SJCRH30 (cell line): ENCODE measurements around the gene DNM1. TPM values are rescaled to one million over a fixed set of nuclear protein-coding genes. Genes with fewer than 3 reads are reported as not detected.
A peak's percentile ranks its signal among the peaks of the same experiment; 100 is the strongest.
"Not testable (repeated sequence)": the region's sequence is repeated elsewhere in the genome, so short reads cannot be mapped to it uniquely, and the experiment has no call there.

Experiments used
- DNase-seq, 2 experiments: peaks; one replicate each; pipeline ENCODE4 v3.0.0-alpha.2; 2015 to 2020
- H3K27ac ChIP-seq: fragments of 250-450 bp; sonication (Bioruptor Pico); 2 replicates; pipeline ENCODE4 v1.5.1; 2020; ENCODE audit warnings: mild to moderate bottlenecking, moderate library complexity
- H3K27me3 ChIP-seq: fragments of 250-450 bp; sonication (Bioruptor Pico); 2 replicates; pipeline ENCODE4 v1.5.1; 2020; ENCODE audit warnings: mild to moderate bottlenecking, moderate library complexity
- H3K36me3 ChIP-seq: fragments of 250-450 bp; sonication (Bioruptor Pico); 2 replicates; pipeline ENCODE4 v1.5.1; 2020; ENCODE audit warnings: mild to moderate bottlenecking, moderate library complexity
- H3K4me1 ChIP-seq: fragments of 250-450 bp; sonication (Bioruptor Pico); 2 replicates; pipeline ENCODE4 v1.5.1; 2020; ENCODE audit warnings: mild to moderate bottlenecking, moderate library complexity
- H3K4me3 ChIP-seq: fragments of 250-450 bp; sonication (Bioruptor Pico); 2 replicates; pipeline ENCODE4 v1.5.1; 2020; ENCODE audit warnings: mild to moderate bottlenecking, moderate library complexity
- H3K9me3 ChIP-seq: fragments of 250-450 bp; sonication (Bioruptor Pico); replicated peaks from 2 replicates; pipeline ENCODE4 v1.5.1; 2020; ENCODE audit warnings: mild to moderate bottlenecking, moderate library complexity
- total RNA-seq: library from RNA; depleted of rRNA; stranded (reverse); fragments of >200 nt; shearing (Covaris generic); gene quantifications from 2 replicates; pipeline ENCODE4 v1.2.3, GENCODE V29; 2014

DNM1 gene
- total RNA-seq, 1 experiment from 2014 or later = 3.8 TPM

DNA sequence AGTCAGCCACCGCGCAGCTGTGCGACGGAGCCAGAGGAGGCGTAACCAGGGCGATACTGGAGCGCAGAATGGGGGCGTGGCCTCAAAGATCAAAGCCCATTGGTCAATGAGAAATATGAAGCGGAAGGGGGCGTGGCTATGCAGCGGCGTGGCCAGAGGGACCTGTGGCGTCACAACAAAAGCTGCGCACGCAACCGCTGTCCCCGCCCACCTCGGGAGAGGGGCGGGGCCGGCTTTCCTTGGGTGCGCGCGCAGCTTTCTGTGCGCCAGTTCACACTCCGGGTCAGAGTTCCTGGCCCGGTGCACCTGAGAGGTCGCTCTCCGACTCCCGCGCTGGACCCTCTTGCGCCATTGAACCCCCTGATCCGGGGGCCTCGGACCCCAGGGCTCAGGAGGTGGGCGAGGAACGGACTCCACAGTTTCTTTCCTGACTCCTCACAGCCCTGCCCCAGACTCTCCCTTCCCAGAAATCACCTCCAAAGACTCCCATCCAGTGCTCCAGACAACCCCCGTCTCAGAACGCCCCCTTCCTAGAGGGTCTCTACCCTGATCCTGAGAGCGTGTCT, 72.9 kb downstream of the DNM1 start, which contains the start of gene SWI5:
Gene SWI5, plus strand, starts transcription at position 269 of the 566 bp plus-strand sequence.
- H3K4me1 ChIP-seq = no peaks in the 10 kb centered on the region
- peak within 1 kb of the TSS; percentile 74 for H3K4me3 ChIP-seq
- peak; percentile 100 for DNase-seq
- H3K27ac ChIP-seq = peak within 1 kb of the TSS; percentile 77
- peaks cover 6% of the 10 kb centered on the region for H3K36me3 ChIP-seq
- no peaks in the 10 kb centered on the region for H3K9me3 ChIP-seq
- no peaks in the 10 kb centered on the region for H3K27me3 ChIP-seq

DNA sequence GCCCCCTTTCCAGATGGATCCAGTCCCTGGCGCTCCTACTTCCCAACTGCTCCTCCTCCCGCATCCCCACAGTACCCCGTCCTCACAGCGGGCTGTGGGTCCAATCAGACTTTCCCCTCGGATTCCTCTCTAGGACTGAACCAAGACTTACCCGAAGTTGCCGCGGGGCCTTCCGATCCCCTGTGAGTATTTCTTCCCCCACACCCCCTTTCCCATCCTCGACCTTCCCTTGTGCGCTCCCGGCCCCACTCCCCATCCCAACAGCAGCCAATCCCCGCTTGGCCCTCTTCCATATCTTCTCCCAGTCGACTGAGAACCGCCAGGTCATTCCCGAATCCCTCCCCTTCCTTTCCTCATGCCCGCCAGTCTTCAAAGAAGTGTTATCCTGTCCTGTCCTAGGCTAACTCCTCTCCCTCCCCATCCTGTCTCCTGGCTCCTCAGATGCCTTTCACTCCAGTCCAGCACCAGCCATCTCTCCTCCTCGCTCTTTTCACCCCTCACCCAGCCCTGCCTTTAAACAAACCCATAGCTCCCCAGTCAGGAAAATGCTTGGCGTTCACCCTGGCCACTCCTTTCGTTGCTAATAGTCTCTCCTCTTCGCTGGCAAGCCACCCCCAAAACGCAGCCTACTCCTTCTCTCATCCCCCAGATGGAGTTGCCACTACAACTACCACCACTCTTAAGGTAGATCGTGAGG, 73.5 kb downstream of the DNM1 start:
- Histone ChIP-seq H3K4me3 (peak overlapping the region; percentile 74), H3K27me3 (no peaks in the 10 kb centered on the region), H3K9me3 (no peaks in the 10 kb centered on the region), H3K4me1 (no peaks in the 10 kb centered on the region), H3K36me3 (peaks cover 4% of the 10 kb centered on the region), H3K27ac (no peak overlapping the region; the same call in 1 of the 2 replicates)
- peak; percentile 51 to 56 for DNase-seq

DNA sequence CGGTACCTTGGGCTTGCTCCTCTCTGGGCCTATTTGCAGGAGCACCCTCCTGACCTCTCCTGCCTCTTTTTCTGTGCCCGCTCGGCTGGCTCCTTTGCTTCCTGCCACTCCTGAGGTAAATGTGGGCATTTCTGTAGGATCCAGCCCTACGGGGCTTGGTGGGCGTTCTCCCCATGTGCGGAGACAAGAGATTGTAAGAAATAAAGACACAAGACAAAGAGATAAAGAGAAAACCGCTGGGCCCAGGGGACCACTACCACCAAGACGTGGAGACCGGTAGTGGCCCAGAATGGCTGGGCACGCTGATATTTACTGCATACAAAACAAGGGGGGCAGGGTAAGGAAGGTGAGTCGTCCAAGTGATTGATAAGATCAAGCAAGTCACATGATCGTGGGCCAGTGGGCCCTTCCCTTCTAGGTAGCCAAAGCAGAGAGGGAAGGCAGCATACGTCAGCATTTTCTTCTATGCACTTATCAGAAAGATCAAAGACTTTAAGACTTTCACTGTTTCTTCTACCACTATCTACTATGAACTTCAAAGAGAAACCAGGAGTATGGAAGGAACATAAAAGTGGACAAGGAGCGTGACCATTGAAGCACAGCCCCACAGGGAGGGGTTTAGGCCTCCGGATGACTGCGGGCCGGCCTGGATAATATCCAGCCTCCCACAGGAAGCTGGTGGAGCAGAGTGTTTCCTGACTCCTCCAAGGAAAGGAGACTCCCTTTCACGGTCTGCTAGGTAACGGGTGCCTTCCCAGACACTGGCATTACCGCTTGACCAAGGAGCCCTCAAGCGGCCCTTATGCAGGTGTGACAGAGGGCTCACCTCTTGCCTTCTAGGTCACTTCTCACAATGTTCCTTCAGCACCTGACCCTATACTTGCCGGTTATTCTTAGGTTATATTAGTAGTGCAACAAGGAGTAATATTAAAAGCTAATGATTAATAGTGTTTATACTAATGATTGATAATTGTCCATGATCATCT, 76.2 kb downstream of the DNM1 start:
- not testable (repeated sequence) for H3K36me3 ChIP-seq, H3K9me3 ChIP-seq, H3K27me3 ChIP-seq, H3K4me1 ChIP-seq, DNase-seq, H3K27ac ChIP-seq, H3K4me3 ChIP-seq

DNA sequence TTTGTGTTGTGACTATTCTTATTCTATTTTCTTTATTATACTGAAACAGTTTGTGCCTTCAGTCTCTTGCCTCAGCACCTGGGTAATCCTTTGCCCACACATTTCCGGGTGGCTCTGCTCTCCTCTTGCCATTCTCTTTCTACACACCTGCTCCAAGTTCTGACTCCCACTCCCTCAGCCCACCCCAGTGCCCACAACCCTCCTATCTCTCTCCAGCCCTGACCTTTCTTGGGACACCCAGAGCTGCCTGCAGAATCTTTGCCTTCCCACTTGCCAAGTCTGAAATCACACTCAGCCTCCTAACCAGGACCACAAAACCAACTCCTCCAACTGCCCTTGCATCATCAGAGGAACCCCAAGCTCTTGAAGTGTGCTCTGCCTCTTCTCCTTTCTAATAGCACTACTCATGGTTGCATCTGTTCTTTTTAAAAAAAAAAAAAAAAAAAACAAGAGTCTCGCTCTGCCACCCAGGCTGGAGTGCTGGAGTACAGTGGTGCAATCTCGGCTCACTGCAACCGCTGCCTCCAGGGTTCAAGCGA, 77.0 kb downstream of the DNM1 start:
- no peak overlapping the region for H3K27ac ChIP-seq
- DNase-seq = no peak
- no peaks in the 10 kb centered on the region for H3K36me3 ChIP-seq
- H3K4me1 ChIP-seq = no peaks in the 10 kb centered on the region
- H3K9me3 ChIP-seq = no peaks in the 10 kb centered on the region
- no peak overlapping the region for H3K4me3 ChIP-seq
- no peaks in the 10 kb centered on the region for H3K27me3 ChIP-seq

DNA sequence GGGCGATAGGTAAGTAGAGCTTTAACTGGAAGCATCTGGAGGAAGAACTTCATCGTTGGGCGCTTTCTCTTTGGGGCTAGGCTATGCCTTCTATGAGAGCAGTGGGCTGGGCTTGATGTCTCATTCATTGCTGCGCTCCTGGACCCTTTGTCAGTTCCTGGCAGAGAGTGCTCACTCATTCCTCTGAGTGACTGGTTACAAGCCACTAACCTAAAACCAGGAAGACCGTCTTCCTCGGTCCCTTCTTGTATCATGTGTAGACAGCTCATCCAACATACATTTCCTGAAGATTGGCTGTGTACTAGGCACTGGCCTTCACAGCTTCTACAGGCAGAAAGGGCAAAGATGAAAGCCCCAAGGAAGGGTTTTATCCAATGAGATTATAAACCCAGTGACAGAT, 79.3 kb downstream of the DNM1 start:
- no peaks in the 10 kb centered on the region for H3K27me3 ChIP-seq
- H3K4me1 ChIP-seq = no peaks in the 10 kb centered on the region; the same call in 1 of the 2 replicates
- DNase-seq = no peak
- no peak overlapping the region for H3K4me3 ChIP-seq
- H3K27ac ChIP-seq = no peak overlapping the region
- H3K9me3 ChIP-seq = no peaks in the 10 kb centered on the region
- 0 out of 2 replicates have a peak, but pooled peaks cover 3% of the 10 kb centered on the region for H3K36me3 ChIP-seq

DNA sequence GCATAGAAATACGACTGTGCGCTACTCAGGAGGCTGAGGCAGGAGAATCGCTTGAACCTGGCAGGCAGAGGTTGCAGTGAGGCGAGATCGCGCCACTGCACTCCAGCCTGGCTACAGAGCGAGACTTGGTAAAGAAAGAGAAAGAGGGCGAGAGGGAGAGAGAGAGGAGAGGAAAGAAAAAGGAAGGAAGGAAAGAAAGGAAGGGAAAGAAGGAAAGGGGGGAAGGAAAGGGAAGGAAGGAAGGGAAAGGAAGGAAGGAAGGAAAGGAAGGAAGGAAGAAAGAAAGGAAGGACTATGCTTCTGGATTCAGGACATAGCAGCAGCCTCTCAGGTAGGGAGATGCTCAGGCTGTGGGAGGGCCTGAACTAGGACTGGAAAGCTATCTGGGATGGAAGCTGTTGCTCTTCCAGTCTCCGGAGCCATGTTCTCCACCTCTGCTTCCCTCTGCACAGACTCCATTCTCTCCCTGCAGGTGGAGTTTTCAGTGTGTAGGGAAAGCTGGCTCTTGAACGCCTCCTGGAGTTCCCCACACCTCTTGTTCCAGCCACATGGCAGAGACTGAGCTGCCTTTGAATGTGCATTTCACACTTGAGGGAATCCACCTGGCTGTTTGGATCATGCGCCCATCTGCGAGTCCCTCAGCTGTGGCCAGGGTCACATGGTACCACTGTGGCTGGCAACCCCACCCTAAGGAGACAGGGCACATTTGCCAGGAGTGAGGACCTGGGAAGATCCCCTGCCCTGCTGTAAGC, 82.0 kb downstream of the DNM1 start:
- DNase-seq = no peak

DNA sequence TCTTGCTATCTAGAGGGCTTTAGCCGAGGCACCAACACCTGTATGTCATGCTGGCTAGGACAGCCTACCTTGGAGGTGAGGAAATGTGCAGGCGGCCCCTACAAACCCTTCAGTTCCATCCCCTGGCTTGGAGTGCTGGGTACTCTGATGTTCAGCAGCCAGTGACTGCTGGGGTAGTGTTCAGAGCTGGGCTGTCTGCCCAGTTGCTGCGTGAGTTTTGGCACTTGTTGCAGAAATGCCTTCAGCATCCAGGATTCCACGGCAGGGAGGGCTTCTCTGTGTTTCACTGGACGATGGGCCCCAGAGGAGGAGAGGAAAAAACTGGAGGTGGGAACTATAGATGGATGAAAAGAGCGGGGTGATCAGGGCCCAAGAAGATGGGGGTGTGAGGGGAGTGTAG, 83.3 kb downstream of the DNM1 start:
- DNase-seq = no peak

More for the DNA sequence above, 82.0 kb downstream of the DNM1 start:
- no peaks in the 10 kb centered on the region for H3K27me3 ChIP-seq
- H3K9me3 ChIP-seq = no peaks in the 10 kb centered on the region
- H3K36me3 ChIP-seq = 0 out of 2 replicates have a peak, but pooled peaks cover 3% of the 10 kb centered on the region
- no peak overlapping the region for H3K27ac ChIP-seq
- no peak overlapping the region for H3K4me3 ChIP-seq
- H3K4me1 ChIP-seq = peaks cover 7% of the 10 kb centered on the region; the same call in 1 of the 2 replicates

DNA sequence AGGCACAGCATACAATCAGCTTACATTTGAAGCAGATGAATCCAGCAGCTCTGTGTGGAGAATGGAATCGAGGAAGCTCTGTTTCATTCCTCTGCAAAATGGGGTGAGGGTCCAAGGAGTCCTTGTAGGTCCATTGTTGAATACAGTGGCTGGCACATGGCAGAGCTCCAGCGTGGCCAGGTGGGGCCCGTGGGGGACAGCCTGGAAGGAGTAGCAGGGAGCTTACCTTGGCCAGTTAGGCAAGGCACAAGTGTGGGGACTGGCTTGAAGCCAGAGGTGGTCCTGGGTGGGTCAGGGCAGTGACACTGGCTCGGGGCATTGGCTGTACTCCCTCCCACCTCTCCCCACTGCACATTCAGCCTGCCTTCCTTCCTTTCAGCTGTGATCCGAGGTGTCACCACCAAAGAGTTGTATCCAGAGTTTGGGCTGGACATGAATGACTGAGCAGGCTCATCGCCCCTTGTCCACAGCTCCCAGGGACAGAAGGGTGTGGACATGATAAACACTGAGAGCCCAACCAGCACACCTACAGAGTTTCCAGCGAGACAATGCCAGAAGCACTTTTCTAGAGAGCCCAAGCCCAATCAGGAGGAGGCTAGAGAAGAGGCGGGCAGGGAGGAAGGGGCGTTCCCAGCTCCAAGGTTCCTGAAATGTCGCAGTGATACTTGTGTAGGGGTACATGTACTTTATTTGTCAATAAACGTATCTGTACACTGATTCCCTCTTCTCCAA, 85.3 kb downstream of the DNM1 start:
- H3K27ac ChIP-seq = no peak overlapping the region
- 0 out of 2 replicates have a peak, but pooled peaks cover 3% of the 10 kb centered on the region for H3K36me3 ChIP-seq
- no peaks in the 10 kb centered on the region for H3K9me3 ChIP-seq
- H3K4me1 ChIP-seq = peaks cover 7% of the 10 kb centered on the region; the same call in 1 of the 2 replicates
- H3K4me3 ChIP-seq = no peak overlapping the region
- DNase-seq = no peak
- H3K27me3 ChIP-seq = no peaks in the 10 kb centered on the region

More for the DNA sequence above, 83.3 kb downstream of the DNM1 start:
- Histone ChIP-seq H3K4me1 (peaks cover 7% of the 10 kb centered on the region; the same call in 1 of the 2 replicates), H3K27ac (no peak overlapping the region), H3K27me3 (no peaks in the 10 kb centered on the region), H3K4me3 (no peak overlapping the region), H3K36me3 (0 out of 2 replicates have a peak, but pooled peaks cover 3% of the 10 kb centered on the region), H3K9me3 (no peaks in the 10 kb centered on the region)

DNA sequence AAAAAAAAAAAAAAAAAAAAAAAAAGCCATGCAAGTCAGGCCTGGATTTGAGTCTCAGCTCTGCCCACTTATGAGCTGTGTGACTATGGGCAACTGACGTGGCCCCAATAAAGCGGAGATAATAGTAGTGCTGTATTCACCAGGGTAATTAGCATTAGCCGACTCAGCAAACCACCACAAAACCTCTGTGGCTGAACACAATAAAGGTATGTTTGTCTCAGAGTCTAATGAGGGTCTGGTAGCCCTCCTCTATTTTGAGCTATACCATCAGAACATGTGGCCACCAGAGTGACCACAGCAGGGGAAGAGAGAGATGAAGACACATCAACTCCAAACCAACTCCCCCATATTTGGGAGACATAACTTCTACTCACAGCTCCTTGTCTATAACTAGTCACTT, 88.8 kb downstream of the DNM1 start:
- H3K9me3 ChIP-seq = no peaks in the 10 kb centered on the region
- no peak overlapping the region for H3K27ac ChIP-seq
- H3K36me3 ChIP-seq = no peaks in the 10 kb centered on the region
- no peaks in the 10 kb centered on the region for H3K27me3 ChIP-seq
- H3K4me1 ChIP-seq = peaks cover 24% of the 10 kb centered on the region
- H3K4me3 ChIP-seq = no peak overlapping the region
- DNase-seq = no peak

DNA sequence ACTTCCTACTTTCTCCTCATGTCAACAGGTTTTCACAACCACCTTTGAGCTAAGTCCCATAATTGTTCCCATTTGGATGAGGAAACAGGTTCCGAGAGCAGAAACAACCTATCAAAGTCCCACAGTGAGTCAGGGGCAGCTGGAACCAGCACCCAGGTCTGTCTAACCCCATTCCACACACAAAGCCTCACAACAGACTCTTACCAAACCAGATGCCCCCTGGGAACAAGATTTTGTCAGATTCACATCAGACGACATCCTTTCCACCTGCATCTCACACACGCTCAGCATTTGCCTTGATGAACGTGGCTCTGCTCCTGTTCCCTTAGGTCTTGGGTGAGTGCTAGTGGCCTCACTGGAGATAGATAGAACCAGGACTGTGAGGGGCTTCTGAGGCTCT, 89.9 kb downstream of the DNM1 start:
- Histone ChIP-seq H3K9me3 (no peaks in the 10 kb centered on the region), H3K36me3 (no peaks in the 10 kb centered on the region), H3K4me3 (no peak overlapping the region), H3K27me3 (no peaks in the 10 kb centered on the region), H3K27ac (no peak overlapping the region), H3K4me1 (peaks cover 21% of the 10 kb centered on the region)
- no peak for DNase-seq

DNA sequence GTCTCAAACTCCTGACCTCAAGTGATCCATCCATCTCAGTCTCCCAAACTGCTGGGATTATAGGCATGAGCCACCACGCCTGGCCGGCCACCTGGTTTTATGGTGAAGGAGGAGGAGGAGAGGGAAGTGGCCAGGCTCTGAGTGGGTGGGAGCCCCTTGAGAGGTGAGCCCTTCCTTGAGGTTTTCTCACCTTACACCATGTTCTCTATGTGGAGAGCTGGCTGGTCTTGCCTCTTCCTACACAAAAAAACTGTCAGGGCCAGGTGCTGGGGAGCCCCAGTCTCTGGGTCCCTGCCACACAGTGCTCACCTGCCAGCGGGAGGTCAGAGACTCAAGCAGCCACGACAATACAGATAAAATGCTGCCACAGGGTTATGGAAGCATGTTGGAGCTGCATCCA, 91.0 kb downstream of the DNM1 start:
- H3K36me3 ChIP-seq = no peaks in the 10 kb centered on the region
- no peak overlapping the region for H3K27ac ChIP-seq
- H3K9me3 ChIP-seq = no peaks in the 10 kb centered on the region
- peaks cover 19% of the 10 kb centered on the region for H3K4me1 ChIP-seq
- H3K4me3 ChIP-seq = no peak overlapping the region
- H3K27me3 ChIP-seq = no peaks in the 10 kb centered on the region
- no peak for DNase-seq

DNA sequence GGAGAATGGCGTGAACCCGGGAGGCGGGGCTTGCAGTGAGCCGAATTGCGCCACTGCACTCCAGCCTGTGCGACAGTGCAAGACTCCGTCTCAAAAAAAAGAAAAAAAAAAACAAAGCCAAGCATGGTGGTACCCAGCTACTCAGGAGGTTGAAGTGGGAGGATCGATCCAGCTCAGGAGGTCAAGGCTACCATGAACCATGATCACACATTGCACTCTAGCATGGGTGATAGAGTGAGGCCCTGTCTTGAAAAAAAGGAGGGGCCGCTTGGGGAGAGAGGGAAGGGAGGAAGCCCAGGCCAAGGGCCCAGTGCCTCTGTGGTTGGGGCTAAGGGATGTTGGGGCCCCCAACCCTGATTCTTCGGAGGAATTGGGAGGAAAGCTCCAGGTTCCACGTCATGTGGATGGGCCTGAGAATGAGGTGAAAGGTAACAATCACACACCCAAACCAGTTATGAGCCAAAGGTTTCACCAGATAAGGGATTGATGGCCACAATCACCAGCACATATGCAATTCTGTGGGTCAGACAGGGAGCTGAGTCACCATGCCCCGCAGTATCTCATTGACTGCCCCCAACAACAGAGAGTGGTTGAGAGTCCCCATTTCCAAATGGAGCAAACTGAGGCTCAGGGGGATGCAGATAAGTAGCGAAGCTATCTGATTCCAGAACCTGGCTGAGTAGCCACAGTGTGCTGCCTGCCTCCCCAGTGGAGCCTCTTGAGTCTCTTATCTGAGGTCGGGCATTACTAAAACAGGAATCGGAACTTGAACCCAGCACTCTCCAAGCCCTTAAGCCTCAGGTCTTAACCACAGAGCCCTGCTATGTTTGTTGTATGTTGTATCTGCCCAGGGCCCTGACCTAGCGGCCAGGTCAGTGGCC, 93.4 kb downstream of the DNM1 start:
- H3K27me3 ChIP-seq = no peaks in the 10 kb centered on the region
- no peak overlapping the region for H3K27ac ChIP-seq
- H3K4me3 ChIP-seq = no peak overlapping the region
- H3K9me3 ChIP-seq = no peaks in the 10 kb centered on the region
- H3K4me1 ChIP-seq = peaks cover 19% of the 10 kb centered on the region
- no peak for DNase-seq
- no peaks in the 10 kb centered on the region for H3K36me3 ChIP-seq
